Keratinocyte (primary cell): ENCODE data around the gene C20orf204.

ENCODE experiments used
- EZH2 ChIP-seq: IDR thresholded peaks from one replicate; pipeline ENCODE4 v1.6.1; 2012; ENCODE audit warnings: inconsistent platforms, mild to moderate bottlenecking, low read length, moderate library complexity
- TF ChIP-seq, protein P1 (sequence below), 3 experiments: IDR thresholded peaks in 1 of 3; conservative IDR thresholded peaks in 1 of 3; optimal IDR thresholded peaks in 1 of 3; 2 replicates in 2 of 3; 3 replicates in 1 of 3; pipeline versions ENCODE3 to v1.5.1; 2011; ENCODE audit warnings: low read length in 3 of 3, mild to moderate bottlenecking in 3 of 3, moderate library complexity in 2 of 3, control low read depth in 1 of 3, inconsistent platforms in 1 of 3; ENCODE audit not compliant: insufficient read depth in 2 of 3; ENCODE audit errors: extremely low read depth in 1 of 3

DNA sequence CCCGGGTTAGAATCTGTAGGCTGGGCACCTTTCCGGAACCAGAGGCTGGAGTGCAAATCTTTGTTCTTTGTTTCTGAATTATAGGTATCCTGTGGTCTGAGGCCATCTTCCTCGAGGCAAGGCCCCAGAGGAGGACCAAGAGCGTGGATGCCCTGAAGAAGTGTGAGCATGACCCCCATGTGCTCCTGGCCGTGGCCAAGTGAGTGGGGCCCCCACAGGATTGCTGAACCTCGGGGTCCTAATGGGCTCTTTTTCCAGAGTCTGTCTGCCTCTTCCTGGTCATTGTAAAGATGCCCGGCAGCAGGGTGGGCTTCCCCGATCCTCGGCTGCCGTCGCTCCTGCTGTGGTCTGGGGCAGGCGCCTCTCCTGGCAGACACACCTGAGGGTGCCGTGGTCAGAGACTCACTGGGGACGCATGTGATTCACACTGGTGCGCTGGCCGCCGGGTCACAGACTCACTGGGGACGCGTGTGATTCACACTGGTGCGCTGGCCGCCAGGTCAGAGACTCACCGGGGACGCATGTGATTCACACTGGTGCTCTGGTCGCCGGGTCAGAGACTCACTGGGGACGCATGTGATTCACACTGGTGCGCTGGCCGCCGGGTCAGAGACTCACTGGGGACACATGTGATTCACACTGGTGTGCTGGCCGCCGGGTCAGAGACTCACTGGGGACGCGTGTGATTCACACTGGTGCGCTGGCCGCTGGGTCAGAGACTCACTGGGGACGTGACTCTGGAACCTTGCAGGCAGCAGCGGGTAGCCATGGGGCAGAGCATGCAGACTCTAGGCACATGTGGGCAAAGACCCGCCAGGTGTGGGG is 6.5 kb upstream of the C20orf204 start:
- TF ChIP-seq, protein P1, sequence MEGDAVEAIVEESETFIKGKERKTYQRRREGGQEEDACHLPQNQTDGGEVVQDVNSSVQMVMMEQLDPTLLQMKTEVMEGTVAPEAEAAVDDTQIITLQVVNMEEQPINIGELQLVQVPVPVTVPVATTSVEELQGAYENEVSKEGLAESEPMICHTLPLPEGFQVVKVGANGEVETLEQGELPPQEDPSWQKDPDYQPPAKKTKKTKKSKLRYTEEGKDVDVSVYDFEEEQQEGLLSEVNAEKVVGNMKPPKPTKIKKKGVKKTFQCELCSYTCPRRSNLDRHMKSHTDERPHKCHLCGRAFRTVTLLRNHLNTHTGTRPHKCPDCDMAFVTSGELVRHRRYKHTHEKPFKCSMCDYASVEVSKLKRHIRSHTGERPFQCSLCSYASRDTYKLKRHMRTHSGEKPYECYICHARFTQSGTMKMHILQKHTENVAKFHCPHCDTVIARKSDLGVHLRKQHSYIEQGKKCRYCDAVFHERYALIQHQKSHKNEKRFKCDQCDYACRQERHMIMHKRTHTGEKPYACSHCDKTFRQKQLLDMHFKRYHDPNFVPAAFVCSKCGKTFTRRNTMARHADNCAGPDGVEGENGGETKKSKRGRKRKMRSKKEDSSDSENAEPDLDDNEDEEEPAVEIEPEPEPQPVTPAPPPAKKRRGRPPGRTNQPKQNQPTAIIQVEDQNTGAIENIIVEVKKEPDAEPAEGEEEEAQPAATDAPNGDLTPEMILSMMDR (optimal IDR thresholded peaks at IDR 0.05 in 1 of 3, IDR thresholded peaks at IDR 0.05 in 1 of 3, conservative IDR thresholded peaks at IDR 0.05 in 1 of 3; ENCODE audit: extremely low read depth in 1 of 3, insufficient read depth in 2 of 3, low read length in 3 of 3): no peak
- TF ChIP-seq EZH2: no peak
